Measurements from ENCODE around the gene GEMIN8. TPM values are rescaled to one million over a fixed set of nuclear protein-coding genes. Genes with fewer than 3 reads are reported as not detected.

GEMIN8 gene
- polyA plus RNA-seq, 5 donors, result 30.2 to 35.8 (median 33.3) TPM

Other genes with a start within 250 kb of the GEMIN8 start
- 10 to 100 TPM; 23.0 to 37.5 (median 34.2) TPM for gene GPM6B, start 212.8 kb downstream of the GEMIN8 start, polyA plus RNA-seq (ENCODE audit: insufficient read depth in 1 of 5, insufficient read length in 5 of 5, low replicate concordance in 1 of 5)